ENCODE measurements around the gene RAB24. TPM values are rescaled to one million over a fixed set of nuclear protein-coding genes. Genes with fewer than 3 reads are reported as not detected.

Gene RAB24
- total and polyA plus RNA-seq, 2 donors from 2014 or later: 25.0 to 77.6 TPM

- intact Hi-C loops (cut with DNase I): no loop called here
- Histone ChIP-seq H3K27ac (ENCODE audit: low read depth in 2 of 2, low read length in 2 of 2) (no peak overlapping the region), H3K9me3 (ENCODE audit: control insufficient read depth in 2 of 3, insufficient read depth in 1 of 3, low read length in 3 of 3) (no peaks in the 10 kb centered on the region), H3K4me3 (ENCODE audit: low read length in 3 of 3) (no peak overlapping the region), H3K27me3 (ENCODE audit: control insufficient read depth, insufficient read depth, low read length) (no peaks in the 10 kb centered on the region), H3K4me1 (ENCODE audit: control insufficient read depth in 2 of 3, insufficient read depth in 2 of 3, low read depth in 1 of 3, low read length in 3 of 3) (peaks cover 0 to 5% (median 4%) of the 10 kb centered on the region in 3 donors), H3K36me3 (ENCODE audit: control insufficient read depth in 2 of 3, insufficient read depth in 3 of 3, low read length in 3 of 3) (peaks cover 0 to 29% (median 14%) of the 10 kb centered on the region in 3 donors), H3K9ac (ENCODE audit: low read length in 3 of 3) (no peak overlapping the region)
- FAIRE-seq (no peak), DNase-seq (peak in 1 of 5 donors; percentile 35)
- no peak for TF ChIP-seq CTCF (IDR thresholded peaks at IDR 0.05; ENCODE audit: borderline replicate concordance, extremely low read depth, insufficient read depth)
Observed at GRCh38 chr5:177329883-177330282, 26.4 kb upstream of the RAB24 start.

DNA sequence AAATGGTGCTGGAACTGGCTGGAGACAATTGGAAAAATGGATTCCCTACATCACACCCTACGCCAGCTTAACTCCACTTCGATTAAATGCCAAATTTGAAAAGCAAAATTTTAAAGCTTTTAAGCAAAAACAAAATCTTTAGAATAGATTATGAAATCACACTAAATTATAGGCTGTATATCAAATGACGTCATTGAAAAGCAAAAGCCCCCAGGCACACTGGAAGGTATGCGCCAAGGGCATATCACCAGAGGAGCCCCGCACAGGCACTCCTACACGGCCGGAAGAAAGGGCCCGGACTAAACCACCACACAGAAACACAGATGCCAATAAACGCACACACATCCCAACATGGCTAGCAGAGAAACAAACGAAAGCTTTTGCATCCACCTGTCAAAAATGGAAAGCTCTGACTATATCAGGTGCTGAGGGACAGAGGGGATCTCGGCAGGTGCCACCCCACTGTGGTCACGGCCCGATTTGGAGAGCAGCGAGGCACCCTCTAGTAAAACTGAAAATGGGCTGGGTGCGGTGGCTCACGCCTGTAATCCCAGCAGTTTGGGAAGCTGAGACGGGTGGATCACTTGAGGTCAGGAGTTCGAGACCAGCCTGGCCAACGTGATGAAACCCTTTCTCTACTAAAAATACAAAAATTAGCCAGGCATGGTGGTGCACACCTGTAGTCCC, 25.2 kb upstream of the RAB24 start:
- DNase-seq (peak in 1 of 5 donors; percentile 32), FAIRE-seq (no peak)
- peaks cover 0 to 18% (median 5%) of the 10 kb centered on the region in 3 donors for H3K36me3 ChIP-seq (ENCODE audit: control insufficient read depth in 2 of 3, insufficient read depth in 3 of 3, low read length in 3 of 3)
- H3K27ac ChIP-seq (ENCODE audit: low read depth in 2 of 2, low read length in 2 of 2): no peak overlapping the region
- TF ChIP-seq CTCF (IDR thresholded peaks at IDR 0.05; ENCODE audit: borderline replicate concordance, extremely low read depth, insufficient read depth): no peak
- no peak overlapping the region for H3K9ac ChIP-seq (ENCODE audit: low read length in 3 of 3)
- intact Hi-C loops (cut with DNase I): no loop called here
- H3K4me3 ChIP-seq (ENCODE audit: low read length in 3 of 3): no peak overlapping the region
- H3K4me1 ChIP-seq (ENCODE audit: control insufficient read depth in 2 of 3, insufficient read depth in 2 of 3, low read depth in 1 of 3, low read length in 3 of 3): peaks cover 0 to 5% (median 4%) of the 10 kb centered on the region in 3 donors
- H3K9me3 ChIP-seq (ENCODE audit: control insufficient read depth in 2 of 3, insufficient read depth in 1 of 3, low read length in 3 of 3): no peaks in the 10 kb centered on the region
- H3K27me3 ChIP-seq (ENCODE audit: control insufficient read depth, insufficient read depth, low read length): no peaks in the 10 kb centered on the region

DNA sequence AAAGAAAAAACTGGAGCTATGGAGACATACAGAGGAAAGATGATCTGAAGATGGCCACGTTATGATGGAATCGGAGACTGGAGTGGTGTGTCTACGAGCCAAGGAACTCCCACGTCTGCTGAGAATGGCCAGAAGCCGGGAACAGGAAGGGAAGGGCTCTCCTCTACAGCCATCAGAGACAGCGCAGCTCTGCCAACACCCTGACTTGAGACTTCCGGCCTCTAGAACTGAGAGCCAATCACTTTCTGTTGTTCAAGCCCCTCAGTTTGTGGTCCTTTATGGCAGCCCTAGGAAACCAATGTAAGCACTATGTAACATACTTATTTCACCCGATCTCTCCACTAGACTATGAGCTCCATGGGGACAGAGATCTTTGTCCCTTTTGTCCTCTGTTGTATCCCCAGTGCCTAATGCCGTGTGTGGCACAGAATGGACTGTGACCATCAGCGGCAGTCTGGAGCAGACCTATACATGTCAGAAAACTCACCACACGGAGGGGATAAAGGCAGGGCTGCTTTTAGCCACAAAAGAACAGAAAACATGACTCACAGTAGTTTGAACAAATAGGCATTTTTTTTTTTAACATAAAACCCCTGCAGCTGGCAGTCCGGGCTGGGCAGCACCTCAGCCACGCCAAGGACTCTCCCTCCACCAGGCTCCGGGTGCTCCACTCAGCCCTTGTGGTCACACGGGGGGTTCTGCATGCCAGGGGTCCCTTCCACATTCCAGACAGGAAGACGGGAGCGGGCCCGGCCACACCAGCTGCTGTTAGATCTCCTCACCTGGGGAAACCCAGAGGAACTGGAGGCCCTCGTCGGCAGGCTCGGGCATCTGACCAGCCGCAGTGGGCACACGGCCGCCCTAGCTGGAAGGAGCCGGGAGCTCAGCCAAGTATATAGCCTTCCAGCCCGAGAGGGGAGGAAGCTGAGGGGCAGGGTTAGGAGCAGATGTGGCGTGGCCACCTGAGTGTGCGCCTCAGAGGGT, 24.3 kb upstream of the RAB24 start:
- Histone ChIP-seq H3K4me1 (ENCODE audit: control insufficient read depth in 2 of 3, insufficient read depth in 2 of 3, low read depth in 1 of 3, low read length in 3 of 3) (peaks cover 0 to 5% (median 4%) of the 10 kb centered on the region in 3 donors), H3K4me3 (ENCODE audit: low read length in 3 of 3) (no peak overlapping the region), H3K27ac (ENCODE audit: low read depth in 2 of 2, low read length in 2 of 2) (peak overlapping the region in 1 of 2 donors; percentile 47), H3K36me3 (ENCODE audit: control insufficient read depth in 2 of 3, insufficient read depth in 3 of 3, low read length in 3 of 3) (peaks cover 0 to 9% (median under 1%) of the 10 kb centered on the region in 3 donors), H3K27me3 (ENCODE audit: control insufficient read depth, insufficient read depth, low read length) (no peaks in the 10 kb centered on the region), H3K9ac (ENCODE audit: low read length in 3 of 3) (no peak overlapping the region), H3K9me3 (ENCODE audit: control insufficient read depth in 2 of 3, insufficient read depth in 1 of 3, low read length in 3 of 3) (no peaks in the 10 kb centered on the region)
- intact Hi-C loops (cut with DNase I): no loop called here
- TF ChIP-seq CTCF (IDR thresholded peaks at IDR 0.05; ENCODE audit: borderline replicate concordance, extremely low read depth, insufficient read depth): no peak
- peak in 1 of 5 donors; percentile 69 for DNase-seq
- no peak for FAIRE-seq

Measured in kidney (tissue), 14 donors.